WI38 (cell line): ENCODE measurements around the gene POU3F1.

ENCODE experiments used
- H3K4me3 ChIP-seq: 2 replicates; pipeline ENCODE4 v1.5.1; 2011; ENCODE audit warnings: low read depth, mild to moderate bottlenecking, control low read depth, low read length
- CTCF ChIP-seq: IDR thresholded peaks from 2 replicates; pipeline ENCODE4 v1.5.1; 2012; ENCODE audit warnings: low read depth, mild to moderate bottlenecking, control low read depth, low read length

The POU3F1 gene

GRCh38 chr1:38015978-38016725 is 30.4 kb downstream of the POU3F1 start:
- no peak for TF ChIP-seq CTCF
- H3K4me3 ChIP-seq, result no peak overlapping the region

- H3K4me3 ChIP-seq, result no peak overlapping the region
- TF ChIP-seq CTCF, result no peak
Measured at GRCh38 chr1:38014724-38015424, 31.7 kb downstream of the POU3F1 start.

GRCh38 chr1:38014171-38014570 is 32.4 kb downstream of the POU3F1 start:
- H3K4me3 ChIP-seq, result no peak overlapping the region

GRCh38 chr1:38013227-38013622 is 33.4 kb downstream of the POU3F1 start:
- H3K4me3 ChIP-seq, result peak overlapping the region; percentile 92
- TF ChIP-seq CTCF, result no peak

More at GRCh38 chr1:38014171-38014570, 32.4 kb downstream of the POU3F1 start:
- no peak for TF ChIP-seq CTCF

- TF ChIP-seq CTCF, result no peak
- peak within 1 kb of the TSS; percentile 92 for H3K4me3 ChIP-seq
Measured at GRCh38 chr1:38012363-38013226, 34.0 kb downstream of the POU3F1 start, which contains the start of gene UTP11. UTP11 (plus strand) TSS chr1:38012734; CDS start chr1:38012803, 69 bp downstream.

GRCh38 chr1:38009841-38010180 is 36.8 kb downstream of the POU3F1 start:
- TF ChIP-seq CTCF, result no peak

More at GRCh38 chr1:38009841-38010180, 36.8 kb downstream of the POU3F1 start:
- H3K4me3 ChIP-seq, result no peak overlapping the region
